AG09319 (cell line): ENCODE results near the gene ARNT2.

Source experiments
- DNase-seq: peaks from one replicate; pipeline ENCODE4 v3.0.0-alpha.2; 2010; ENCODE audit warnings: low read depth; ENCODE audit errors: extremely low read depth
- CTCF ChIP-seq: IDR thresholded peaks from 2 replicates; pipeline ENCODE4 v1.5.1; 2011; ENCODE audit warnings: low read depth, mild to moderate bottlenecking, inconsistent platforms, low read length, moderate library complexity

Gene ARNT2

DNA sequence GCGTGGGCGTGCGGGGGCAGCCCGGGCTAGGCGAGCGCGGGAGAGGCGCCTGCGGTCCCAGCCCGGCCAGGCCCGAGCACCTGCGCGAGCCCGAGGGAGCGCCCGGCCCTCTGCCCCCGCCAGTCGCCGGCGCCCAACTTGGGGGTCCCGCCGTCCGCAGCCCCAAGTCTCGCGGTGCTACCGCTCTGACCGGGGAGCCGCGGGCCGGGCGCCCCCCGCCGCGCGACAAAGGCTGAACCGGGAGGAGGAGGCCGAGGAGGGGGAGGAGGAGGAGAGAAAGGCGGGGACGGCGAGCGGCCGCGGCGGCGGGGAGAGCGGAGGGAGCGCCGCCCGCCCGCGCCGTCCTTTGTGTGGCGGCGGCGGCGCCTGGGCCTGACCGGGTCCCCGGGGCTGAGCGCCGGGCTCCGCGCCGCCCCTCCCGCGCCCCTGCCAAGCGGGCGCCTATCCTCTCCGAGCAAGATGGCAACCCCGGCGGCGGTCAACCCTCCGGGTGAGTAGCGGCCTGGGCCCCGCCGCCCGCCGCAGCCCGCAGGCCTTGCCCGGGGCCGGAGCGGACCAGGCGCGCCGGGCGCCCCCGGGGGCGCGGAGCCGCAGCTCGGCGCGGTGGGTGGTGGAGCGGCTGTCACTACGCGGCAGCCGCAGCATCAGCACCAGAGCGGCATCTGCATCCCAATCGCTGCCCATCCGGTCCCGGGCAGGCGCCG, at the start of gene ARNT2:
TSS of gene ARNT2 (plus strand) at position 326 of the 704 bp plus-strand sequence. CDS start at position 460, 134 bp downstream.
- DNase-seq: no peak
- no peak for TF ChIP-seq CTCF

GRCh38 chr15:80367094-80367493, 37.1 kb upstream of the ARNT2 start:
- no peak for DNase-seq
- no peak for TF ChIP-seq CTCF

DNA sequence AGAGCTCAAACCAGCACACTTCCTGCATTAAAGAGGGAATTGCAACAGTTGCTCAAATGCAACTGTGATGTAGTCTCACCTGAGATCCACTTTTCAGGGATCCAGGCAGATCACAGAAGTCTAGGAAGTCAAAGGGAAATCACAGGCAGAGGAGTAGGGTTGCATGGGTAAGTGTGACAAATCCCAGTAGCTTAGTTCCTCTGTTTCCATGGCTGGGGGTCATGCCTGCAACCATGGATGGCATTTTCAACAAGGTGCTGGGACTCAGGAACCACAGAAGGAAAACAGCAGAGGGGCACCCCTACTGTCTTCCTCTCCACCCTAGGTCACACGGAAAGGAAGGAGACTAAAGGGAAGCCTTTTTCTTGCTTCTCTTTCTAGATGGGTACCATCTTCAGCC, 36.5 kb upstream of the ARNT2 start:
- DNase-seq: no peak
- TF ChIP-seq CTCF: no peak

- DNase-seq: no peak
- TF ChIP-seq CTCF: no peak
These were observed 32.3 kb upstream of the ARNT2 start for GRCh38 chr15:80371924-80372323.

DNA sequence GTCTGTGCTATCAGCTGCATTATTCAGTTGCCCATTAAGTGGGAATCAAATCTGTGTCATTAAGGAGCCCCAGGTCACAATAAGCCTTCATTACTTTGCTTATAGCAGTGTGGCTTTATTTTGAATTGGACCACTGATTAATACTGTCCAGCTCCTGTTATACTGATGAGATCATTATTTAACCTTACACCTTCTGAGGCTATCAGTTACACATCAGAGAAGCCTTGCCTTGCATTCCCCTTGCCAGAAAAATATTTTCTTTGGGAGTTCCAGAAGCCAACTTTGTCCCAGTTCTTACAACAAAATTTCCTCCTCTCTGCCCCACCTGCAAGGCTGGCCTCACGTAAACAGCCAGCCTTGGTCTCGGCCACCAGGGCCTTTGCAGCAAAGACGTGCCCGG, 29.7 kb upstream of the ARNT2 start:
- no peak for TF ChIP-seq CTCF
- no peak for DNase-seq

DNA sequence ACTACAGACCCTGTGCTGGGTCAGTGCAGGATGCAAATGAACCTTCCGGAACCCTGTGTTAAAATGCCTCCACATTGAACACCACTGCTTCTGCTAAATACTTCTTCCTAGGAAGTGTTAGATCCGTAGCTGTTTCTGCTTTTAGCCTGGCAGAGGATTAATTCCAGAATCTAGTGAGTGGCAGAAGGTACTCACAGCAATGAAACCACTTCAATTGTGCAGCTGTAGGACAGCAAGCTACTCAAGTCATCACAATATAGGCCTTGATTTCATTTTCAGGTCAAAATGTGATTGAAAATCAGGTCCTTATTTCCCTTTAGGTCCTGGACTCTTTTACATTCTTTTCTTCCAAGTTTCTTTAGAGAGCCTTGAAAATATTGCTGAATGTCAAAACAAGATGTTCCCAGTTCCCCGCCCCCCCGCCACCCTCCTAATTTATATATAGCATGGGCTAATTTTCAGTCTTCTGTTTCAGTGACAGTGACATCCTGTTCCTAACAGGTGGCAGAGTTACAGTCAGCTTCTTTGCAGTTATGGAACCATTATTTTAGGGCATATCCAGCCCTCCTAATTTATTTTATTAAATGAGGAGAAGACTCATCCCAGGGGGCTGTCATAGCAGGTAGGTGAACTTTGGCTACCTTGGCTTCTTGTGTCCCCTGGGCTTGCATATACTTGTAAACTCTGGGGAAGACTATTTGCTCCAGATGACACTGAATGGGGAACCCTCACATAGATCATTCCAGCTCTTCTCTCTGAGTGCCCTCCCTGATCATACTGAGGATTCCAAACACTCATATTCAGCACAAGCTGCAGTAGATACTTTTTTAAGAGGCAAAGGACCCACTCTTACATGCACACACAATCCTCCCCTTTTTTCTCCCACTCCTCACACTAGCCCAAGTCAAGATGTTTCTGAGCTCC, 28.0 kb upstream of the ARNT2 start:
- TF ChIP-seq CTCF: no peak
- no peak for DNase-seq

DNA sequence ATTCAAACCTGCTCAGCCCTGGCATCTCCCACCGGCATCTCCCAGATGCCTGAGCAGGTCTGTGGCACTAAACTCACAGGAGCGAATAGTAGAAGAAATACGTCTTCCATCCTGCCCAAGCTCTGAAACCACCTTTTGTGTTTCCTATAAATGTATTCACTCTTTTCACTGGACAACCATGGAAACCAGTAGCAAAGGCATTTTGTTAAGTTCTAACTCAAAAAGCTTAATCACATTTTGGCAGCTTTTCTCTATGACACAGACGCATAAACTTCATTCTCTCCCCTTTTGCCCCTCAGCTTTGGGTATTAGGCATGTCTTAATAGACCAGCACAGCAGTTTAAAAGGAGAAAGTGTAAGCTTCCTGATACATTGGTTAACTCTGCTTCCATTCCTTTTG, 24.5 kb upstream of the ARNT2 start:
- DNase-seq: no peak
- no peak for TF ChIP-seq CTCF
